CD1c-positive myeloid dendritic cell (primary cell): ENCODE measurements around the gene CROCC.

ENCODE experiments used
- DNase-seq: peaks from one replicate; pipeline ENCODE4 v3.0.0-alpha.2; 2016; ENCODE audit errors: extremely low spot score

CROCC gene

GRCh38 chr1:17011439-17012307 is 89.9 kb downstream of the CROCC start, which contains the start of gene ATP13A2:
Gene ATP13A2 (minus strand): TSS chr1:17011928. CDS start chr1:17011738, 190 bp downstream.
- peak; percentile 81 for DNase-seq

GRCh38 chr1:17012775-17013490 is 91.2 kb downstream of the CROCC start:
- DNase-seq = no peak

GRCh38 chr1:17013491-17014320 is 92.0 kb downstream of the CROCC start:
- peak; percentile 90 for DNase-seq

GRCh38 chr1:17014671-17015567 is 93.2 kb downstream of the CROCC start:
- no peak for DNase-seq

- no peak for DNase-seq
Observed at GRCh38 chr1:17016317-17016661, 94.6 kb downstream of the CROCC start.

GRCh38 chr1:17017435-17017834 is 95.7 kb downstream of the CROCC start:
- no peak for DNase-seq

GRCh38 chr1:17018849-17019248 is 97.1 kb downstream of the CROCC start:
- no peak for DNase-seq

GRCh38 chr1:17020502-17020901 is 98.8 kb downstream of the CROCC start:
- DNase-seq = no peak

GRCh38 chr1:17021896-17022295 is 100.2 kb downstream of the CROCC start:
- DNase-seq = no peak
